ENCODE results near the gene PBX1.

The PBX1 gene

DNA sequence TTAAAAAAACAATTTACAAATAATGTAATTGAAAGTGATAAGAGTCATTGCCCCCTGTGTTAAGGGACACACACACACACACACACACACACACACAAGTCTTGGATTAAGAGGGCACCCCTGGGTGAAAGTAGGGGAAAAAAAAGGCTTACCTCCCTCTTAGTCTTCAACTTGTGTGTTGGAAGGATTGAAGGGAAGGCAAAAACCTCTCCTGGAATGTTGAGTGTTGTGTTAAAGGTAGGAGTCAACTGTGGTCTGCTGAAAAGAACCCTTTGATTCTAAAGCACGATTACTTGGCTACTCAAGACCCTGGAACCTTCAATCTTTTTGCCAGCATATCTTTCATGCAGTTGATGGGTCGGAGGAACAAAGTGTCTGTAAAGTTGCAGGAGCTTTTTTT is 6.4 kb downstream of the PBX1 start:
- Histone ChIP-seq H3K27me3 (ENCODE audit: insufficient read depth, low read length, poor library complexity) (peaks cover 17% of the 10 kb centered on the region), H3K4me3 (ENCODE audit: low read depth in 1 of 2, low read length in 2 of 2) (no peak overlapping the region), H3K4me2 (ENCODE audit: insufficient read depth, low read length) (no peak overlapping the region), H3K9ac (ENCODE audit: low read depth, low read length) (no peak overlapping the region), H2AFZ (ENCODE audit: low read depth, low read length) (no peak overlapping the region), H3K27ac (ENCODE audit: low read length) (no peak overlapping the region), H3K4me1 (ENCODE audit: insufficient read depth, low read length) (no peaks in the 10 kb centered on the region), H4K20me1 (ENCODE audit: insufficient read depth, low read length) (no peaks in the 10 kb centered on the region), H3K79me2 (ENCODE audit: insufficient read depth, low read length) (no peaks in the 10 kb centered on the region), H3K36me3 (ENCODE audit: insufficient read depth, low read length) (no peaks in the 10 kb centered on the region), H3K9me3 (ENCODE audit: insufficient read depth, low read length, severe bottlenecking) (no peaks in the 10 kb centered on the region)
- DNase-seq (no peak), ATAC-seq (ENCODE audit: insufficient read depth, low read depth) (no peak)
- no peak for TF ChIP-seq EZH2 (IDR thresholded peaks at IDR 0.05; ENCODE audit: borderline replicate concordance, low read depth, low read length, severe bottlenecking)
- TF ChIP-seq, protein P1, sequence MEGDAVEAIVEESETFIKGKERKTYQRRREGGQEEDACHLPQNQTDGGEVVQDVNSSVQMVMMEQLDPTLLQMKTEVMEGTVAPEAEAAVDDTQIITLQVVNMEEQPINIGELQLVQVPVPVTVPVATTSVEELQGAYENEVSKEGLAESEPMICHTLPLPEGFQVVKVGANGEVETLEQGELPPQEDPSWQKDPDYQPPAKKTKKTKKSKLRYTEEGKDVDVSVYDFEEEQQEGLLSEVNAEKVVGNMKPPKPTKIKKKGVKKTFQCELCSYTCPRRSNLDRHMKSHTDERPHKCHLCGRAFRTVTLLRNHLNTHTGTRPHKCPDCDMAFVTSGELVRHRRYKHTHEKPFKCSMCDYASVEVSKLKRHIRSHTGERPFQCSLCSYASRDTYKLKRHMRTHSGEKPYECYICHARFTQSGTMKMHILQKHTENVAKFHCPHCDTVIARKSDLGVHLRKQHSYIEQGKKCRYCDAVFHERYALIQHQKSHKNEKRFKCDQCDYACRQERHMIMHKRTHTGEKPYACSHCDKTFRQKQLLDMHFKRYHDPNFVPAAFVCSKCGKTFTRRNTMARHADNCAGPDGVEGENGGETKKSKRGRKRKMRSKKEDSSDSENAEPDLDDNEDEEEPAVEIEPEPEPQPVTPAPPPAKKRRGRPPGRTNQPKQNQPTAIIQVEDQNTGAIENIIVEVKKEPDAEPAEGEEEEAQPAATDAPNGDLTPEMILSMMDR (IDR thresholded peaks at IDR 0.05; ENCODE audit: borderline replicate concordance, extremely low read depth, low read length, poor library complexity, severe bottlenecking) = no peak

DNA sequence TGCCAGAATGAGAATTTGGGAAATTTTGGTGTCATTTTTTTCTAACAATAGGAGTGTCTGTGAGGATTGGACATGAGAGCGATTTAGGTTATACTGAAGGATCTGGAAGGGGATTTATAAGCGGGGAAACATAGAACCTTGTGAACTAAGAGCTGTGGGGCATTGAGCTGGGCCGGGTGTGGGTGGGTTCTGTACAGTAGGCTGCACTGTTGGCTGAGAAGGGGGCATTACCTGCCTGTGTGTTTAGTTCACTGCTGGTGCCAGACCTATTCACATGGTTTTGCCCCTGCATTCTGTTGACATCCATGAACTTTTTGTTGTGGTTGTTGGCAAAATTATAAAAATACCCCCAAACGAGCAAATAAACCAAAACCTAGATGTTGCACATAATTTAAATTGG is 8.8 kb downstream of the PBX1 start:
- Histone ChIP-seq H3K4me1 (ENCODE audit: insufficient read depth, low read length) (no peaks in the 10 kb centered on the region), H3K36me3 (ENCODE audit: insufficient read depth, low read length) (no peaks in the 10 kb centered on the region)

DNA sequence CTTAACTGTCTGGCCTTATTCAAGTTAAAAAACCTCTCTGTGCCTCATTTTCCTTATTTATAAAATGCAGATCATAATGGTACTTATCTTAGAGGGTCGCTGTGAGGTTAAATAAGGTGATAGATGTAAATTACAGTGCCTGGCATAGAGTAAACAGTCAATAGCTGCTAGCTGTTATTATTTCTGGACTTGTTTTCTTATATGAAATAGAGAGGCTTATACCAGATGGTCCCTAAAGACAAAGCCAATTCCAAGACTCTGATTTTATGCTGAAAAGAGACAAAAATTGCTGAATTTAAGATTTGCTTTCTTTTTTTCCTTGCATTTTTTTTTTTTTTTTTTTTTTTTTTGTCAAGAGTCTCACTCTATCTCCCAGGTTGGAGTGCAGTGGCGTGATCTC is 10.3 kb downstream of the PBX1 start:
- Histone ChIP-seq H3K4me1 (ENCODE audit: insufficient read depth, low read length) (no peaks in the 10 kb centered on the region), H3K4me2 (ENCODE audit: insufficient read depth, low read length) (no peak overlapping the region), H4K20me1 (ENCODE audit: insufficient read depth, low read length) (no peaks in the 10 kb centered on the region), H3K27ac (ENCODE audit: low read length) (no peak overlapping the region), H3K27me3 (ENCODE audit: insufficient read depth, low read length, poor library complexity) (peaks cover 11% of the 10 kb centered on the region), H3K4me3 (ENCODE audit: low read depth in 1 of 2, low read length in 2 of 2) (no peak overlapping the region), H3K9ac (ENCODE audit: low read depth, low read length) (no peak overlapping the region), H3K79me2 (ENCODE audit: insufficient read depth, low read length) (no peaks in the 10 kb centered on the region), H2AFZ (ENCODE audit: low read depth, low read length) (no peak overlapping the region), H3K36me3 (ENCODE audit: insufficient read depth, low read length) (no peaks in the 10 kb centered on the region), H3K9me3 (ENCODE audit: insufficient read depth, low read length, severe bottlenecking) (no peaks in the 10 kb centered on the region)
- no peak for TF ChIP-seq EZH2 (IDR thresholded peaks at IDR 0.05; ENCODE audit: borderline replicate concordance, low read depth, low read length, severe bottlenecking)
- TF ChIP-seq, protein P1 (IDR thresholded peaks at IDR 0.05; ENCODE audit: borderline replicate concordance, extremely low read depth, low read length, poor library complexity, severe bottlenecking) = no peak
- no peak for ATAC-seq (ENCODE audit: insufficient read depth, low read depth)
- no peak for DNase-seq

More for the DNA sequence above, 8.8 kb downstream of the PBX1 start:
- H3K4me3 ChIP-seq (ENCODE audit: low read depth in 1 of 2, low read length in 2 of 2) = no peak overlapping the region
- ATAC-seq (ENCODE audit: insufficient read depth, low read depth) (no peak), DNase-seq (no peak)
- H3K27me3 ChIP-seq (ENCODE audit: insufficient read depth, low read length, poor library complexity) = peaks cover 15% of the 10 kb centered on the region
- no peaks in the 10 kb centered on the region for H3K79me2 ChIP-seq (ENCODE audit: insufficient read depth, low read length)
- H3K27ac ChIP-seq (ENCODE audit: low read length) = no peak overlapping the region
- no peak overlapping the region for H2AFZ ChIP-seq (ENCODE audit: low read depth, low read length)
- H4K20me1 ChIP-seq (ENCODE audit: insufficient read depth, low read length) = no peaks in the 10 kb centered on the region
- no peak overlapping the region for H3K9ac ChIP-seq (ENCODE audit: low read depth, low read length)
- no peak overlapping the region for H3K4me2 ChIP-seq (ENCODE audit: insufficient read depth, low read length)
- no peak for TF ChIP-seq EZH2 (IDR thresholded peaks at IDR 0.05; ENCODE audit: borderline replicate concordance, low read depth, low read length, severe bottlenecking)
- TF ChIP-seq, protein P1 (IDR thresholded peaks at IDR 0.05; ENCODE audit: borderline replicate concordance, extremely low read depth, low read length, poor library complexity, severe bottlenecking) = no peak
- no peaks in the 10 kb centered on the region for H3K9me3 ChIP-seq (ENCODE audit: insufficient read depth, low read length, severe bottlenecking)

DNA sequence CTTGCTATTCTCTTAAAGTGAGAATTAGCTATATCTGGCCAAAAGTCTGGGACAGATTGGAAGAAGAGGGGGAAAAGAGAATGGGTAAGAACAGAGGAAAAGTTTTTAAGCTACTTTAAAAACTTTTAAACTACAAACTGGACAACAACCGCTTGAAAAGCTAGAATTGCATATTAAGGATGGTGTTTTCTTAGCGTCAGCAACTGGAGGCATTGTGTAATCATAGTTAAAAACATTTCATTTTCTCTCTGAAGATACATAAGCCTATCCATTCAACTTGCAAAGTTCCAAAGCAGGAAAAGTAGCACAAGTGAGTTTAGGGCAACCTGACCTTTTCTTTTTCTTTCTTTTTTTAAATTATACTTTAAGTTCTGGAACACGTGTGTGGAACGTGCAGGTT is 10.9 kb downstream of the PBX1 start:
- H3K36me3 ChIP-seq (ENCODE audit: insufficient read depth, low read length) = no peaks in the 10 kb centered on the region
- no peak for DNase-seq
- H3K9ac ChIP-seq (ENCODE audit: low read depth, low read length) = no peak overlapping the region
- H3K4me3 ChIP-seq (ENCODE audit: low read depth in 1 of 2, low read length in 2 of 2) = no peak overlapping the region
- H3K27ac ChIP-seq (ENCODE audit: low read length) = no peak overlapping the region
- H3K79me2 ChIP-seq (ENCODE audit: insufficient read depth, low read length) = no peaks in the 10 kb centered on the region
- no peak for ATAC-seq (ENCODE audit: insufficient read depth, low read depth)
- H3K4me1 ChIP-seq (ENCODE audit: insufficient read depth, low read length) = no peaks in the 10 kb centered on the region
- no peaks in the 10 kb centered on the region for H3K9me3 ChIP-seq (ENCODE audit: insufficient read depth, low read length, severe bottlenecking)
- no peak overlapping the region for H3K4me2 ChIP-seq (ENCODE audit: insufficient read depth, low read length)
- no peak overlapping the region for H2AFZ ChIP-seq (ENCODE audit: low read depth, low read length)
- peaks cover 11% of the 10 kb centered on the region for H3K27me3 ChIP-seq (ENCODE audit: insufficient read depth, low read length, poor library complexity)
- TF ChIP-seq, protein P1 (IDR thresholded peaks at IDR 0.05; ENCODE audit: borderline replicate concordance, extremely low read depth, low read length, poor library complexity, severe bottlenecking) = no peak
- TF ChIP-seq EZH2 (IDR thresholded peaks at IDR 0.05; ENCODE audit: borderline replicate concordance, low read depth, low read length, severe bottlenecking) = no peak
- no peaks in the 10 kb centered on the region for H4K20me1 ChIP-seq (ENCODE audit: insufficient read depth, low read length)

Data from DND-41 (cell line).